ENCODE results near the gene NUBPL.
A peak's percentile ranks its signal among the peaks of the same experiment; 100 is the strongest.

The NUBPL gene

GRCh38 chr14:31895646-31896045, 334.4 kb downstream of the NUBPL start:
- no peak for TF ChIP-seq MYC (IDR thresholded peaks at IDR 0.05; ENCODE audit: low read depth, low read length)
- TF ChIP-seq MAX (IDR thresholded peaks at IDR 0.05; ENCODE audit: low read depth, low read length) = no peak
- TF ChIP-seq POLR2A (IDR thresholded peaks at IDR 0.05; ENCODE audit: extremely low read depth, insufficient read length) = no peak
- TF ChIP-seq, protein P1, sequence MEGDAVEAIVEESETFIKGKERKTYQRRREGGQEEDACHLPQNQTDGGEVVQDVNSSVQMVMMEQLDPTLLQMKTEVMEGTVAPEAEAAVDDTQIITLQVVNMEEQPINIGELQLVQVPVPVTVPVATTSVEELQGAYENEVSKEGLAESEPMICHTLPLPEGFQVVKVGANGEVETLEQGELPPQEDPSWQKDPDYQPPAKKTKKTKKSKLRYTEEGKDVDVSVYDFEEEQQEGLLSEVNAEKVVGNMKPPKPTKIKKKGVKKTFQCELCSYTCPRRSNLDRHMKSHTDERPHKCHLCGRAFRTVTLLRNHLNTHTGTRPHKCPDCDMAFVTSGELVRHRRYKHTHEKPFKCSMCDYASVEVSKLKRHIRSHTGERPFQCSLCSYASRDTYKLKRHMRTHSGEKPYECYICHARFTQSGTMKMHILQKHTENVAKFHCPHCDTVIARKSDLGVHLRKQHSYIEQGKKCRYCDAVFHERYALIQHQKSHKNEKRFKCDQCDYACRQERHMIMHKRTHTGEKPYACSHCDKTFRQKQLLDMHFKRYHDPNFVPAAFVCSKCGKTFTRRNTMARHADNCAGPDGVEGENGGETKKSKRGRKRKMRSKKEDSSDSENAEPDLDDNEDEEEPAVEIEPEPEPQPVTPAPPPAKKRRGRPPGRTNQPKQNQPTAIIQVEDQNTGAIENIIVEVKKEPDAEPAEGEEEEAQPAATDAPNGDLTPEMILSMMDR (IDR thresholded peaks at IDR 0.05; ENCODE audit: low read depth, low read length) = no peak
- H3K4me3 ChIP-seq (ENCODE audit: low read depth, low read length) = no peak overlapping the region
- no peak for DNase-seq (ENCODE audit: low read depth)

- no peak overlapping the region for H3K4me3 ChIP-seq (ENCODE audit: low read depth, low read length)
- DNase-seq (ENCODE audit: low read depth) = no peak
- TF ChIP-seq, protein P1 (IDR thresholded peaks at IDR 0.05; ENCODE audit: low read depth, low read length) = no peak
- TF ChIP-seq POLR2A (IDR thresholded peaks at IDR 0.05; ENCODE audit: extremely low read depth, insufficient read length) = no peak
- TF ChIP-seq MAX (IDR thresholded peaks at IDR 0.05; ENCODE audit: low read depth, low read length) = no peak
- no peak for TF ChIP-seq MYC (IDR thresholded peaks at IDR 0.05; ENCODE audit: low read depth, low read length)
Measured at GRCh38 chr14:31897581-31898186, 336.5 kb downstream of the NUBPL start.

DNA sequence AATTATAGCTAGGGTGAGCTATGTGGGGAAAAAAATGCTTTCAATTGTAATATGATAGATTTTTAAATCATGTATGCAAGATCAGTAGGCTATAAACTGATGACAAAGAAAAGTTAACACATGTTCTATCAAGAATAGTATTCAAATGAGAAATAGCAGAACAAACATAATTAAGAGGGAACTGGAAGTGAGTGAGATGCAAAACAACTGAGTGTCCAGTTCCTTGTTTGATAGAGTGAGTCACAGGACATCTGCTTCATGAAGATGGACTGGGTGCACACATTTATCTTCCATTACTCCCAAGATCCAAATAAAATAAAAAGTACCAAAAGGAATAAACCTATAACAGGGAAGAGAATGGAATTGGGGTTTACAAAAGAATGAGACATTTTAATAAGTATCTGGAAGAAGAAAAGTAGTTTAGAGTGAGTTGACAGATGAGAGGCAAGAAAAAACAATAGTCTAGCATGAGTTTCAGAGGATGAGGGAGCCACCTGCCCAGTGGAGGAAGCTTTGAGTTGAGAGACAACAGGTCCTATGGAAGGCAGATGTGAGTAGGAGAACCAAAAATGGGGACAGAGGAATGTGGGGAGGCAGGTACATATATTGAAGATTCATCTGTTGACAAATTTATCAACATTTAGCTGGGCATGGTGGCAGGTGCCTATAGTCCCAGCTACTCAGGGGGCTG, 337.8 kb downstream of the NUBPL start:
- TF ChIP-seq MYC (IDR thresholded peaks at IDR 0.05; ENCODE audit: low read depth, low read length) = no peak
- TF ChIP-seq, protein P1 (IDR thresholded peaks at IDR 0.05; ENCODE audit: low read depth, low read length) = no peak
- TF ChIP-seq POLR2A (IDR thresholded peaks at IDR 0.05; ENCODE audit: extremely low read depth, insufficient read length) = no peak
- no peak for TF ChIP-seq MAX (IDR thresholded peaks at IDR 0.05; ENCODE audit: low read depth, low read length)
- no peak for DNase-seq (ENCODE audit: low read depth)
- no peak overlapping the region for H3K4me3 ChIP-seq (ENCODE audit: low read depth, low read length)

GRCh38 chr14:31902002-31902401, 340.8 kb downstream of the NUBPL start:
- no peak for TF ChIP-seq MAX (IDR thresholded peaks at IDR 0.05; ENCODE audit: low read depth, low read length)
- TF ChIP-seq, protein P1 (IDR thresholded peaks at IDR 0.05; ENCODE audit: low read depth, low read length) = no peak
- no peak for TF ChIP-seq POLR2A (IDR thresholded peaks at IDR 0.05; ENCODE audit: extremely low read depth, insufficient read length)
- TF ChIP-seq MYC (IDR thresholded peaks at IDR 0.05; ENCODE audit: low read depth, low read length) = no peak
- no peak overlapping the region for H3K4me3 ChIP-seq (ENCODE audit: low read depth, low read length)
- DNase-seq (ENCODE audit: low read depth) = no peak

GRCh38 chr14:31902945-31903646, 341.9 kb downstream of the NUBPL start:
- H3K4me3 ChIP-seq (ENCODE audit: low read depth, low read length) = no peak overlapping the region
- TF ChIP-seq POLR2A (IDR thresholded peaks at IDR 0.05; ENCODE audit: extremely low read depth, insufficient read length) (no peak), MYC (IDR thresholded peaks at IDR 0.05; ENCODE audit: low read depth, low read length) (no peak)
- TF ChIP-seq, protein P1 (IDR thresholded peaks at IDR 0.05; ENCODE audit: low read depth, low read length) = no peak
- DNase-seq (ENCODE audit: low read depth) = peak; percentile 34
